Neural progenitor cell (in vitro differentiated cells): ENCODE results near the gene CIDEC. TPM values are rescaled to one million over a fixed set of nuclear protein-coding genes. Genes with fewer than 3 reads are reported as not detected.

Source experiments
- DNase-seq: peaks from one replicate; pipeline ENCODE4 v3.0.0-alpha.2; 2016; ENCODE audit warnings: low spot score
- H2AFZ ChIP-seq: fragments of 200-600 bp; sonication (generic); replicated peaks from 2 replicates; pipeline ENCODE4 v1.6.1; 2016; ENCODE audit warnings: antibody characterized with exemption
- H3F3A ChIP-seq: fragments of 200-600 bp; sonication (generic); 2 replicates; pipeline ENCODE4 v1.6.1; 2016; ENCODE audit warnings: antibody characterized with exemption, low read depth
- H3K27ac ChIP-seq: fragments of 200-600 bp; sonication (generic); 2 replicates; pipeline ENCODE4 v1.5.1; 2016; ENCODE audit warnings: mild to moderate bottlenecking
- H3K27me3 ChIP-seq: fragments of 200-600 bp; sonication (generic); 2 replicates; pipeline ENCODE4 v1.6.1; 2016; ENCODE audit warnings: mild to moderate bottlenecking, moderate library complexity
- H3K36me3 ChIP-seq: fragments of 200-600 bp; sonication (generic); 2 replicates; pipeline ENCODE4 v1.5.1; 2016
- H3K4me1 ChIP-seq: fragments of 200-600 bp; sonication (generic); 2 replicates; pipeline ENCODE4 v1.6.1; 2016; ENCODE audit warnings: mixed run types
- H3K4me2 ChIP-seq: fragments of 200-600 bp; sonication (generic); 2 replicates; pipeline ENCODE4 v1.6.1; 2016
- H3K4me3 ChIP-seq: fragments of 200-600 bp; sonication (generic); 2 replicates; pipeline ENCODE4 v1.5.1; 2016
- H3K79me2 ChIP-seq: fragments of 200-600 bp; sonication (generic); 2 replicates; pipeline ENCODE4 v1.6.1; 2016; ENCODE audit warnings: low read depth
- H3K9ac ChIP-seq: fragments of 200-600 bp; sonication (generic); 2 replicates; pipeline ENCODE4 v1.6.1; 2016
- H3K9me3 ChIP-seq: fragments of 200-600 bp; sonication (generic); 2 replicates; pipeline ENCODE4 v1.5.1; 2016; ENCODE audit warnings: low read depth
- H4K20me1 ChIP-seq: fragments of 200-600 bp; sonication (generic); 2 replicates; pipeline ENCODE4 v1.6.1; 2016; ENCODE audit warnings: low read depth
- H3K27ac Mint-ChIP-seq: 3 replicates; pipeline ENCODE4 v1.8.0; 2021; ENCODE audit warnings: mixed read lengths
- H3K27me3 Mint-ChIP-seq: 2 replicates; pipeline ENCODE4 v1.8.0; 2022; ENCODE audit warnings: low read depth, mild to moderate bottlenecking, inconsistent platforms, moderate library complexity, mixed read lengths; ENCODE audit not compliant: insufficient read depth
- H3K36me3 Mint-ChIP-seq: 3 replicates; pipeline ENCODE4 v1.8.0; 2021; ENCODE audit warnings: mixed read lengths
- H3K4me1 Mint-ChIP-seq: 3 replicates; pipeline ENCODE4 v1.8.0; 2021; ENCODE audit warnings: mixed read lengths
- H3K4me3 Mint-ChIP-seq: 3 replicates; pipeline ENCODE4 v1.8.0; 2021; ENCODE audit warnings: mild to moderate bottlenecking, moderate library complexity, mixed read lengths
- H3K9me3 Mint-ChIP-seq: 3 replicates; pipeline ENCODE4 v1.8.0; 2020; ENCODE audit warnings: mixed read lengths
- CTCF ChIP-seq: fragments of 200-600 bp; sonication (generic); IDR thresholded peaks from 2 replicates; pipeline ENCODE4 v1.5.1; 2017; ENCODE audit warnings: antibody characterized with exemption, mild to moderate bottlenecking
- EZH2 ChIP-seq: fragments of 200-600 bp; sonication (generic); IDR thresholded peaks from 2 replicates; pipeline ENCODE4 v1.6.1; 2017; ENCODE audit warnings: antibody characterized with exemption, mild to moderate bottlenecking, moderate library complexity
- EZH2phosphoT487 ChIP-seq: fragments of 200-600 bp; sonication (generic); IDR thresholded peaks from 2 replicates; pipeline ENCODE4 v1.6.1; 2017; ENCODE audit warnings: antibody characterized with exemption
- total RNA-seq: library from RNA; depleted of rRNA; stranded (reverse); fragments of >200 nt; gene quantifications from 2 replicates; pipeline ENCODE4 v1.2.3, GENCODE V29; 2015; ENCODE audit warnings: low replicate concordance

The CIDEC gene
- total RNA-seq, 1 donor from 2014 or later = not detected

DNA sequence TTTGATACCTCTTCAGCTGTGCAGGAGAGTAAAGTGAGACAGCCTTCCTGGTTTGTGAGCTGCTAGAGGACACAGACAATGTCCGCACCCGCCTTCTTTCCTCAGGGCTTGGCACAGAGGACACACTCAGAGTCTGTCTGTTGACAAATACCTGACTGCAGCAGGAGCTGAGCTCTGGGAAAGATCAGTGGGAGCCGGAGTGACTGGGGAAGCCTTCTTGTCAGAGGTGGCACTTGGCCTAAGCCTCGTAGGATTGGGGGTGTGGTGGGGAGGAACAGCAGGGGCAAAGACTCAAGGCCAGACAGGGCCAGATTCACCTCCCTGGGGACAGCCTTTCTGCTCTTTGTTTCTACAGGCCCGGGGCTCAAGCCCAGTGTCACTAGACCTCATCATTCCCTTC, 33.5 kb upstream of the CIDEC start:
- H3K79me2 ChIP-seq = no peaks in the 10 kb centered on the region
- H3K9me3 Mint-ChIP-seq = no peaks in the 10 kb centered on the region
- peaks cover 19% of the 10 kb centered on the region for H3K4me1 ChIP-seq
- no peaks in the 10 kb centered on the region for H4K20me1 ChIP-seq
- H2AFZ ChIP-seq = no peak overlapping the region
- no peaks in the 10 kb centered on the region for H3K27me3 Mint-ChIP-seq
- no peaks in the 10 kb centered on the region for H3K36me3 Mint-ChIP-seq
- no peaks in the 10 kb centered on the region for H3K36me3 ChIP-seq
- no peak for DNase-seq
- H3K4me2 ChIP-seq = no peak overlapping the region
- TF ChIP-seq EZH2phosphoT487 = no peak
- no peak for TF ChIP-seq EZH2
- TF ChIP-seq CTCF = no peak
- H3K4me3 ChIP-seq = no peak overlapping the region
- H3K4me1 Mint-ChIP-seq = peaks cover 14% of the 10 kb centered on the region
- H3F3A ChIP-seq = peaks cover 14% of the 10 kb centered on the region
- no peak overlapping the region for H3K9ac ChIP-seq
- H3K27ac ChIP-seq = no peak overlapping the region
- H3K27ac Mint-ChIP-seq = no peak overlapping the region
- H3K27me3 ChIP-seq = peaks cover 30% of the 10 kb centered on the region
- H3K4me3 Mint-ChIP-seq = peak overlapping the region; percentile 35
- no peaks in the 10 kb centered on the region for H3K9me3 ChIP-seq

- H3K4me3 Mint-ChIP-seq = no peak overlapping the region
- peaks cover 30% of the 10 kb centered on the region for H3K27me3 ChIP-seq
- H3K79me2 ChIP-seq = no peaks in the 10 kb centered on the region
- H3K9me3 Mint-ChIP-seq = no peaks in the 10 kb centered on the region
- no peak overlapping the region for H2AFZ ChIP-seq
- H3K4me1 Mint-ChIP-seq = peaks cover 14% of the 10 kb centered on the region
- no peaks in the 10 kb centered on the region for H3K36me3 ChIP-seq
- H3K4me1 ChIP-seq = peaks cover 19% of the 10 kb centered on the region
- no peak overlapping the region for H3K9ac ChIP-seq
- DNase-seq = no peak
- H3K27ac ChIP-seq = no peak overlapping the region
- H3K4me2 ChIP-seq = no peak overlapping the region
- no peaks in the 10 kb centered on the region for H3K9me3 ChIP-seq
- peaks cover 14% of the 10 kb centered on the region for H3F3A ChIP-seq
- H3K36me3 Mint-ChIP-seq = no peaks in the 10 kb centered on the region
- no peak for TF ChIP-seq CTCF
- no peak for TF ChIP-seq EZH2phosphoT487
- no peak for TF ChIP-seq EZH2
- no peak overlapping the region for H3K27ac Mint-ChIP-seq
- H3K27me3 Mint-ChIP-seq = peaks cover 5% of the 10 kb centered on the region
- no peak overlapping the region for H3K4me3 ChIP-seq
- H4K20me1 ChIP-seq = no peaks in the 10 kb centered on the region
These were observed 32.4 kb upstream of the CIDEC start for GRCh38 chr3:9912294-9912935.

DNA sequence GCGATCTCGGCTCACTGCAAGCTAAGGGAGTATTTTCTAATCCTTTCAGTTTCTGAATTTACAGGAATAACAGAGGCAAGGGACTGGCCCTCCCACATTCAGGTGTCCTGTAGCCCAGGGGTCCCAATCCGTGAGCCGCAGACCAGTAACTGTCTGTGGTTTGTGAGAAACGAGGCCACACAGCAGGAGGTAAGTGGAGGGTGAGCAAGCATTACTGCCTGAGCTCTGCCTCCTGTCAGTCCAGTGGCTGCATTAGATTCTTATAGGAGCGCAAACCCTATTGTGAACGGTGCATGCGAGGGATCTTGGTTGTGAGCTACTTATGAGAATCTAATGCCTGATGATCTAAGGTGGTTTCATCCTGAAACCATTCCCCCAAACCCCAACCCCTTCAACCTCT, 31.8 kb upstream of the CIDEC start:
- Mint-ChIP-seq H3K4me3 (no peak overlapping the region), H3K27me3 (peaks cover 5% of the 10 kb centered on the region), H3K27ac (no peak overlapping the region)

More for the DNA sequence above, 31.8 kb upstream of the CIDEC start:
- Histone ChIP-seq H3K9ac (no peak overlapping the region), H3K4me3 (no peak overlapping the region), H3F3A (peaks cover 14% of the 10 kb centered on the region), H3K27ac (no peak overlapping the region), H3K36me3 (no peaks in the 10 kb centered on the region), H3K79me2 (no peaks in the 10 kb centered on the region), H3K4me1 (peaks cover 16% of the 10 kb centered on the region), H3K27me3 (peaks cover 30% of the 10 kb centered on the region), H3K9me3 (no peaks in the 10 kb centered on the region), H2AFZ (no peak overlapping the region), H3K4me2 (no peak overlapping the region), H4K20me1 (no peaks in the 10 kb centered on the region)
- no peak for DNase-seq
- Mint-ChIP-seq H3K9me3 (no peaks in the 10 kb centered on the region), H3K4me1 (peaks cover 13% of the 10 kb centered on the region), H3K36me3 (no peaks in the 10 kb centered on the region)
- TF ChIP-seq EZH2phosphoT487 (no peak), EZH2 (no peak), CTCF (no peak)
